Prostate gland (tissue), 2 donors: ENCODE results near the gene CHST11. TPM values are rescaled to one million over a fixed set of nuclear protein-coding genes. Genes with fewer than 3 reads are reported as not detected.

Source experiments
- DNase-seq: peaks from one replicate; pipeline ENCODE4 v3.0.0-alpha.2; 2019; ENCODE audit warnings: low spot score
- H3K27ac ChIP-seq, 2 donors: fragments of 200-600 bp; sonication (generic); 2 replicates each; pipeline ENCODE4 v1.5.1; 2017 to 2019
- H3K27me3 ChIP-seq: fragments of 200-600 bp; sonication (generic); replicated peaks from 2 replicates; pipeline ENCODE4 v1.5.1; 2019; ENCODE audit not compliant: insufficient read depth
- H3K36me3 ChIP-seq, 2 donors: fragments of 200-600 bp; sonication (generic); 1 replicate in 1 of 2; 2 replicates in 1 of 2; pipeline versions ENCODE4 v1.5.1 to v1.8.1; 2017 to 2019
- H3K4me1 ChIP-seq: fragments of 200-600 bp; sonication (generic); replicated peaks from 2 replicates; pipeline ENCODE4 v1.5.1; 2019
- H3K4me3 ChIP-seq, 2 donors: fragments of 200-600 bp; sonication (generic); 2 replicates each; pipeline ENCODE4 v1.5.1; 2017 to 2019
- H3K9me3 ChIP-seq: fragments of 200-600 bp; sonication (generic); 2 replicates; pipeline ENCODE4 v1.5.1; 2017
- POLR2A ChIP-seq: fragments of 450-650 bp; IDR thresholded peaks from one replicate; pipeline ENCODE4 v1.6.1; 2016; ENCODE audit warnings: antibody characterized with exemption, mild to moderate bottlenecking
- POLR2AphosphoS5 ChIP-seq: sonication (generic); formaldehyde crosslinking; IDR thresholded peaks from one replicate; pipeline ENCODE4 v1.6.1; 2017; ENCODE audit warnings: antibody characterized with exemption
- WGBS: methylation state at CpG from one replicate; pipeline ENCODE4 v1.1.5; 2018; 5-methylcytosine and 5-hydroxymethylcytosine counted together
- intact Hi-C: fragments of 100-400 bp; cut with DNase I; formaldehyde crosslinking; loops from one replicate; pipeline ENCODE4 v1.14.2; 2022
- total RNA-seq, 2 donors: library from RNA; depleted of rRNA; stranded (reverse); fragments of >200 nt; gene quantifications; one replicate each; pipeline ENCODE4 v1.1.0, GENCODE V29; 2016
- TF ChIP-seq, protein P1 (sequence below), 4 experiments: fragments of 200-600 bp in 2 of 4; fragments of 450-650 bp in 2 of 4; sonication (generic) in 2 of 4; IDR thresholded peaks; 1 replicate in 3 of 4; 2 replicates in 1 of 4; pipeline ENCODE4 v1.5.1; 2016 to 2019; ENCODE audit warnings: antibody characterized with exemption in 4 of 4, mild to moderate bottlenecking in 2 of 4, moderate library complexity in 2 of 4

Gene CHST11
- total RNA-seq, 2 donors from 2014 or later = 10.4 to 25.4 TPM

GRCh38 chr12:104421343-104421742 lies 35.4 kb upstream of the CHST11 start:
- 86% methylated on average over 2 of the region's 2 CpGs for whole genome bisulfite sequencing
- intact Hi-C loops = no loop called here
- Histone ChIP-seq H3K4me1 (no peaks in the 10 kb centered on the region), H3K27ac (no peak overlapping the region), H3K27me3 (no peaks in the 10 kb centered on the region), H3K36me3 (no peaks in the 10 kb centered on the region), H3K9me3 (no peaks in the 10 kb centered on the region), H3K4me3 (no peak overlapping the region)
- no peak for DNase-seq
- TF ChIP-seq, protein P1, sequence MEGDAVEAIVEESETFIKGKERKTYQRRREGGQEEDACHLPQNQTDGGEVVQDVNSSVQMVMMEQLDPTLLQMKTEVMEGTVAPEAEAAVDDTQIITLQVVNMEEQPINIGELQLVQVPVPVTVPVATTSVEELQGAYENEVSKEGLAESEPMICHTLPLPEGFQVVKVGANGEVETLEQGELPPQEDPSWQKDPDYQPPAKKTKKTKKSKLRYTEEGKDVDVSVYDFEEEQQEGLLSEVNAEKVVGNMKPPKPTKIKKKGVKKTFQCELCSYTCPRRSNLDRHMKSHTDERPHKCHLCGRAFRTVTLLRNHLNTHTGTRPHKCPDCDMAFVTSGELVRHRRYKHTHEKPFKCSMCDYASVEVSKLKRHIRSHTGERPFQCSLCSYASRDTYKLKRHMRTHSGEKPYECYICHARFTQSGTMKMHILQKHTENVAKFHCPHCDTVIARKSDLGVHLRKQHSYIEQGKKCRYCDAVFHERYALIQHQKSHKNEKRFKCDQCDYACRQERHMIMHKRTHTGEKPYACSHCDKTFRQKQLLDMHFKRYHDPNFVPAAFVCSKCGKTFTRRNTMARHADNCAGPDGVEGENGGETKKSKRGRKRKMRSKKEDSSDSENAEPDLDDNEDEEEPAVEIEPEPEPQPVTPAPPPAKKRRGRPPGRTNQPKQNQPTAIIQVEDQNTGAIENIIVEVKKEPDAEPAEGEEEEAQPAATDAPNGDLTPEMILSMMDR (IDR thresholded peaks at IDR 0.05) = no peak
- TF ChIP-seq POLR2A (no peak), POLR2AphosphoS5 (no peak)

DNA sequence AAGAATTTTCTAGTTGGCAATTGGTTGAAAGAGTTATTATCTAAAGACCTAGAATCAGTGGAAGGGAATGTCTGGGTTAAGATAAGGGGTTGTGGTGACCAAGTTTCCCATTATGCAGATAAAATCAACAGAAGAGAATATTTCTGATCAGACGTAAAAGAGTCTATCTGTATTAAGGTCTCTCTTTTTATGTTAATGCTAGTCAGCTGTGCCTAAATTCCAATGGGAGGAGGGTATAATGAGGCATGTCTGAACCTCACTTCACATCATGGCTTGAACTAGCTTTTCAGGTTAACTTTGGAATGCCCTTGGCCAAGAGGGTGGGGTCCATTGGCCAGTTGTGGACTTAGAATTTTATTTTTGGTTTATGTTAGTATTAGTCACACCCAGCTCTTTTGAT lies 34.3 kb upstream of the CHST11 start:
- no peak for TF ChIP-seq POLR2AphosphoS5
- TF ChIP-seq, protein P1 (IDR thresholded peaks at IDR 0.05) = no peak
- no peaks in the 10 kb centered on the region for H3K4me1 ChIP-seq
- 74% methylated on average over 1 of the region's 1 CpG for WGBS
- intact Hi-C loops = no loop called here
- H3K36me3 ChIP-seq = no peaks in the 10 kb centered on the region
- H3K9me3 ChIP-seq = no peaks in the 10 kb centered on the region
- H3K4me3 ChIP-seq = no peak overlapping the region
- no peaks in the 10 kb centered on the region for H3K27me3 ChIP-seq
- no peak overlapping the region for H3K27ac ChIP-seq
- no peak for DNase-seq

DNA sequence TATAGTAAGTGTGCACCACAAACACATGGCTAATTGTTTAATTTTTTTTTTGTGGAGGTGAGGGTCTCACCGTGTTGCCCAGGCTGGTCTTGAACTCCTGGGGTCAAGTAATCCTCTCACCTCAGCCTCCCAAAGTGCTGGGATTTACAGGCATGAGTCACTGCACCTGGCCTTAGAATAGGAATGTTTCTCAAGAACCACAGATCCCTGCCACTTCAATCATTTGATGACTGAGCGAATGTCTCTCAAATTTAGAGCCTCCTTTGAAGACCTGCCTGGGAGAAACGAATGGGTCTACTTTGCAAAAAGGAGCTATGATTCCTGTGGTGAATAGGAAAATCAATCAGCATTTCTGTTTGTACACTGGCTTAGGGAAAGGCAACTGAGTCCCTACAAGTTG lies 33.5 kb upstream of the CHST11 start:
- Histone ChIP-seq H3K4me1 (no peaks in the 10 kb centered on the region), H3K27ac (no peak overlapping the region), H3K9me3 (no peaks in the 10 kb centered on the region), H3K36me3 (no peaks in the 10 kb centered on the region), H3K27me3 (no peaks in the 10 kb centered on the region), H3K4me3 (no peak overlapping the region)
- intact Hi-C loops = no loop called here
- TF ChIP-seq POLR2A (no peak), POLR2AphosphoS5 (no peak)
- WGBS = 90% methylated on average over 3 of the region's 3 CpGs
- DNase-seq = no peak

DNA sequence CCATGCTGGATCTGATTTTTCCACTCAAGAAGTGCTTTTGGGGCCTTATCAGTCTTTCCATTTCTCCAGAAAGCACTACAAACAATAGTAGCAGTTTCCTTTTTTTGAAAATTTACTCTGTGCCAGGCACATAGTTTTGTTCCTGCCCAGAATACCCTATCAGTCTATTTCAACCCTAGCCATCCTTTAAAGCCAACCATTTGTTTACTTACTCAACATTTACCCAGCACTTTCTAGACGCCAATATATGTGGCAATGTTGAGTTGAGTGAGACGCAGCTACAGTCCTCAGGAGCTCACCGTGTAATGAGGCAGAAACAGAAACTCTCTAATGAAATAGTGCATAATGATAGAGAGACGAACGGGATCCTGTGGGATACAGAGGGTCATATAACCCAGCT lies 32.9 kb upstream of the CHST11 start:
- intact Hi-C loops = no loop called here
- DNase-seq = no peak
- H3K4me1 ChIP-seq = no peaks in the 10 kb centered on the region

GRCh38 chr12:104424955-104425354 lies 31.8 kb upstream of the CHST11 start:
- Histone ChIP-seq H3K36me3 (no peaks in the 10 kb centered on the region), H3K4me1 (no peaks in the 10 kb centered on the region), H3K4me3 (no peak overlapping the region), H3K27ac (no peak overlapping the region), H3K27me3 (no peaks in the 10 kb centered on the region), H3K9me3 (no peaks in the 10 kb centered on the region)
- TF ChIP-seq POLR2A (no peak), POLR2AphosphoS5 (no peak)
- TF ChIP-seq, protein P1 (IDR thresholded peaks at IDR 0.05) = no peak
- WGBS = 54% methylated on average over 1 of the region's 1 CpG
- no peak for DNase-seq
- intact Hi-C loops = no loop called here

More for the DNA sequence above, 32.9 kb upstream of the CHST11 start:
- no peak for TF ChIP-seq POLR2A
- TF ChIP-seq POLR2AphosphoS5 = peak; percentile 32
- 56% methylated on average over 5 of the region's 5 CpGs for WGBS
- H3K36me3 ChIP-seq = no peaks in the 10 kb centered on the region
- H3K9me3 ChIP-seq = no peaks in the 10 kb centered on the region
- H3K4me3 ChIP-seq = no peak overlapping the region
- no peak overlapping the region for H3K27ac ChIP-seq
- H3K27me3 ChIP-seq = no peaks in the 10 kb centered on the region

DNA sequence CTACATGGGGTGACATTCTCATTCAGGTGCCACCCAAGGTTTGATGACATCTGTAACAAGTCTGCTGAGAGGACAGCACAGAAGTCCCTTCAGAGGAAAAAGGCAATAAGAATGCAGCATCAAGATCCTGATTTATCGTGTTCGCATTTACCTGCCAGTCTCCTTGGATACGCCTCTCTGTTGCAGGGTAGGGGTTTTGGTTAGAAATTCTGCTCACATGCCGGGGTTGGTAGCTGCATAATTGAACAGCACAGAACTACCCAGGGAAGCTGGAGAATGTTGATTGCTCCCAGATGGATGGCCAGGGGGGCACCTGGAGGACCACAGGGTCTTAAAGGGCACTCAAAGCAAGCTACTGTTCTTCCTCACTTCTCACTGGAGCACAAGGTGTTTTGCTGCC lies 31.1 kb upstream of the CHST11 start:
- no peak overlapping the region for H3K4me3 ChIP-seq
- TF ChIP-seq POLR2A = no peak
- no peak for TF ChIP-seq POLR2AphosphoS5
- TF ChIP-seq, protein P1 (IDR thresholded peaks at IDR 0.05) = no peak
- no peaks in the 10 kb centered on the region for H3K9me3 ChIP-seq
- H3K27me3 ChIP-seq = no peaks in the 10 kb centered on the region
- no peaks in the 10 kb centered on the region for H3K36me3 ChIP-seq
- intact Hi-C loops = no loop called here
- DNase-seq = no peak
- no peak overlapping the region for H3K27ac ChIP-seq
- WGBS = 89% methylated on average over 4 of the region's 4 CpGs
- H3K4me1 ChIP-seq = no peaks in the 10 kb centered on the region
